GM12865 (cell line): Measurements from ENCODE around the gene DIPK1A.

ENCODE experiments used
- DNase-seq: peaks from one replicate; pipeline ENCODE4 v3.0.0; 2010; ENCODE audit warnings: low read depth
- H3K4me3 ChIP-seq: 2 replicates; pipeline ENCODE4 v1.5.1; 2011; ENCODE audit warnings: mild to moderate bottlenecking, low read depth, low read length, control low read depth
- CTCF ChIP-seq: IDR thresholded peaks from 2 replicates; pipeline ENCODE4 v1.5.1; 2011; ENCODE audit warnings: low read length, control low read depth, low read depth, inconsistent platforms; ENCODE audit not compliant: insufficient read depth; ENCODE audit errors: missing control alignments

Gene DIPK1A

GRCh38 chr1:92850019-92850418 lies 111.2 kb downstream of the DIPK1A start:
- TF ChIP-seq CTCF, result no peak
- no peak overlapping the region for H3K4me3 ChIP-seq
- no peak for DNase-seq

GRCh38 chr1:92848201-92848600 lies 113.1 kb downstream of the DIPK1A start:
- DNase-seq, result no peak

DNA sequence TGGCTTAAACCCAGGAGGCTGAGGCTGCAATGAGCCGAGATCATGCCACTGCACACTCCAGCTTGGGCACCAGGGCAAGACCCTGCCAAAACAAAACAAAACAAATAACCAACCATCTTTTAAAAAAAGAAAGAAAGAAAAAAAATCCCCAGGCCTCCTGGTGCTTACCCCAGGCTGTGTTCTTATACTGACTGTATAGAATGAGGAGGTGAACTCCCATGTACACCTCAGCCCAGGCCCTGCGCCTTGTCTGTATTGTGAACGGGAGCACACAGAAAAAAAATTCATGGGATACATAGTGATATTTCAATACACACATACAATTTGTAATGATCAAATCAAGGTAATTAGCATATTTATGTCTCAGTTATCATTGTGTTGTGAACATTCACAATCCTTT lies 115.4 kb downstream of the DIPK1A start:
- no peak for TF ChIP-seq CTCF
- no peak overlapping the region for H3K4me3 ChIP-seq
- DNase-seq, result no peak

More at GRCh38 chr1:92848201-92848600, 113.1 kb downstream of the DIPK1A start:
- H3K4me3 ChIP-seq, result no peak overlapping the region
- no peak for TF ChIP-seq CTCF

DNA sequence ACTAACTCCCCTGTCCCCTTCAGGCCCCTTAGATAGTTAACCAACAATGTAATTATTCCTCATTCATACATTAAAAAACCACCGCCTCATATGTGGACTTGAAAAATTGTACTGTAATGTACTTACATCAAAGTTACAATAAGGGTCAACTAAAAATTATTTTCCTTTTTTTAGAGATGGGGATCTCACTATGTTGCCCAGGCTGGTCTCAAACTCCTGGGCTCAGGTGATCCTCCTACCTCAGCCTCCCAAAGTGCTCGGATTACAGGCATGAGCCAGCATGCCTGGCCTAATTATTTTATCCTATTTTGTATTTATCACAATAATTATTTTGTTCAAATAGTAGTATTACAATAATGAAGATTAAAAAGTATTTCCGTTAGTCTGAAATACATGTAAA lies 116.8 kb downstream of the DIPK1A start:
- no peak overlapping the region for H3K4me3 ChIP-seq
- DNase-seq, result no peak
- TF ChIP-seq CTCF, result no peak

DNA sequence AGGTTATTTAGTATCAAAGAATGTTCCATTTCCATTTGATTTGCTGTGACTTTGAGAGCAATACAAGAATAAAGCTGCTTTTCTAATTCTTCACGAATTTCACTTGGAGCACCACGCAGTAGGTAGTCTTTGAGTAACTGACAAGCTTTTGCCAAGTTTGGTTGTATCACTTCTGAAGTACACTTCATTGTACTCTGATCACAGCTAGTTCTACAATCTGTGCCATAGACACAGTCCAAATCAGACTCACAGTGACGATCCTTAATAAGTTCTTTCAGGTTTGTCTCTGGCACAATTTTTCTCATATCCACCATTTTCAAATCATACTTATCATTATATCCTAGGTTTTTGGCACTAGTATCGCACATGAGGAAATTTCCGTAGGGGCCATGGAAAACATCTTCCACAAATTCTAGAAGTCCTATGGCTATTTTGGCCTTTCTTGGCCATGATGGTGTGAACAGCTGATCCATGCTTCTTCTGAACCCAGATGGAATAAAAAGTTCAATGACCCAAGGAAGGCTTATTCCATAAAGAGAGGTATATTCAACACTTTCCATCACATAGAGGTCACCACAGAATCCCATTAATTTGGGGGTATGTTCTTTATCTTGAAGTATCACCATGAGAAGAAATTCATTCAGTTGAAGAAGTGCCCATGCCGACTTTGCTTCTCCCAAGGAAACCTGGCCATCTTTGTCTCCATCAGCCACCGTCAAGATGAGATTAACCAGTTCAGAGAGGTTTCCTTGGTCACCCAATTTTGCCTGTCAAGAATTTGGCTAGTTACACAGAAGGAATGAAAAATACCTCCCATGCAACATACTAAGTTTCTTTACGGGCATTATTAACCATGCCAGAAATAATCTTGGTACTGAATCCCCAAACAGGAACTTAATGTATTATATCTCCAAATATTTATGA lies 117.6 kb downstream of the DIPK1A start:
- TF ChIP-seq CTCF, result no peak

GRCh38 chr1:92843046-92843423 lies 118.2 kb downstream of the DIPK1A start:
- H3K4me3 ChIP-seq, result no peak overlapping the region
- no peak for TF ChIP-seq CTCF
- DNase-seq, result no peak

More for the DNA sequence above, 117.6 kb downstream of the DIPK1A start:
- DNase-seq, result no peak
- no peak overlapping the region for H3K4me3 ChIP-seq
